Measurements from ENCODE around the gene AURKAIP1.

- TF ChIP-seq, protein P1, sequence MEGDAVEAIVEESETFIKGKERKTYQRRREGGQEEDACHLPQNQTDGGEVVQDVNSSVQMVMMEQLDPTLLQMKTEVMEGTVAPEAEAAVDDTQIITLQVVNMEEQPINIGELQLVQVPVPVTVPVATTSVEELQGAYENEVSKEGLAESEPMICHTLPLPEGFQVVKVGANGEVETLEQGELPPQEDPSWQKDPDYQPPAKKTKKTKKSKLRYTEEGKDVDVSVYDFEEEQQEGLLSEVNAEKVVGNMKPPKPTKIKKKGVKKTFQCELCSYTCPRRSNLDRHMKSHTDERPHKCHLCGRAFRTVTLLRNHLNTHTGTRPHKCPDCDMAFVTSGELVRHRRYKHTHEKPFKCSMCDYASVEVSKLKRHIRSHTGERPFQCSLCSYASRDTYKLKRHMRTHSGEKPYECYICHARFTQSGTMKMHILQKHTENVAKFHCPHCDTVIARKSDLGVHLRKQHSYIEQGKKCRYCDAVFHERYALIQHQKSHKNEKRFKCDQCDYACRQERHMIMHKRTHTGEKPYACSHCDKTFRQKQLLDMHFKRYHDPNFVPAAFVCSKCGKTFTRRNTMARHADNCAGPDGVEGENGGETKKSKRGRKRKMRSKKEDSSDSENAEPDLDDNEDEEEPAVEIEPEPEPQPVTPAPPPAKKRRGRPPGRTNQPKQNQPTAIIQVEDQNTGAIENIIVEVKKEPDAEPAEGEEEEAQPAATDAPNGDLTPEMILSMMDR (IDR thresholded peaks at IDR 0.05; ENCODE audit: low read depth, low read length, missing input control): no peak
- TF ChIP-seq, protein P2, sequence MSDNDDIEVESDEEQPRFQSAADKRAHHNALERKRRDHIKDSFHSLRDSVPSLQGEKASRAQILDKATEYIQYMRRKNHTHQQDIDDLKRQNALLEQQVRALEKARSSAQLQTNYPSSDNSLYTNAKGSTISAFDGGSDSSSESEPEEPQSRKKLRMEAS (IDR thresholded peaks at IDR 0.05): no peak
- no peak for TF ChIP-seq HNF4A (conservative IDR thresholded peaks at IDR 0.05)
- TF ChIP-seq RAD21 (IDR thresholded peaks at IDR 0.05): no peak
- TF ChIP-seq YY1 (IDR thresholded peaks at IDR 0.05): no peak
- TF ChIP-seq, protein P3, sequence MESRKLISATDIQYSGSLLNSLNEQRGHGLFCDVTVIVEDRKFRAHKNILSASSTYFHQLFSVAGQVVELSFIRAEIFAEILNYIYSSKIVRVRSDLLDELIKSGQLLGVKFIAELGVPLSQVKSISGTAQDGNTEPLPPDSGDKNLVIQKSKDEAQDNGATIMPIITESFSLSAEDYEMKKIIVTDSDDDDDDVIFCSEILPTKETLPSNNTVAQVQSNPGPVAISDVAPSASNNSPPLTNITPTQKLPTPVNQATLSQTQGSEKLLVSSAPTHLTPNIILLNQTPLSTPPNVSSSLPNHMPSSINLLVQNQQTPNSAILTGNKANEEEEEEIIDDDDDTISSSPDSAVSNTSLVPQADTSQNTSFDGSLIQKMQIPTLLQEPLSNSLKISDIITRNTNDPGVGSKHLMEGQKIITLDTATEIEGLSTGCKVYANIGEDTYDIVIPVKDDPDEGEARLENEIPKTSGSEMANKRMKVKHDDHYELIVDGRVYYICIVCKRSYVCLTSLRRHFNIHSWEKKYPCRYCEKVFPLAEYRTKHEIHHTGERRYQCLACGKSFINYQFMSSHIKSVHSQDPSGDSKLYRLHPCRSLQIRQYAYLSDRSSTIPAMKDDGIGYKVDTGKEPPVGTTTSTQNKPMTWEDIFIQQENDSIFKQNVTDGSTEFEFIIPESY (IDR thresholded peaks at IDR 0.05): no peak
- no peak for TF ChIP-seq REST (IDR thresholded peaks at IDR 0.05)
- TF ChIP-seq TAF1 (conservative IDR thresholded peaks at IDR 0.05): no peak
These were observed 32.4 kb downstream of the AURKAIP1 start for GRCh38 chr1:1342584-1343115.

Measured in liver (tissue), 3 donors.